ENCODE results near the gene SNX24. TPM values are rescaled to one million over a fixed set of nuclear protein-coding genes. Genes with fewer than 3 reads are reported as not detected.

SNX24 gene
- total and polyA plus RNA-seq, 10 of the 15 experiments (the other 5 are each of a cell fraction or from before 2014, with no cell fraction given), result 0.15 to 6.6 (median 4.1) TPM

GRCh38 chr5:123044926-123045617 lies 199.7 kb downstream of the SNX24 start:
- SMC1A ChIA-PET (ENCODE audit: uncharacterized antibody, unreplicated experiment), result interaction anchor here (0.6 to 1.3 kb wide), 2 partner anchors 17 to 254 kb away, joined by 3 read pairs; no protein-coding TSS in a partner anchor
- 54% methylated on average over 7 of the region's 7 CpGs for WGBS (ENCODE audit: insufficient coverage, insufficient replicate concordance, low lambda C conversion rate, missing lambda C conversion rate)
- CTCF ChIA-PET, result no interaction called here
- Histone ChIP-seq H3K79me2 (ENCODE audit: control insufficient read depth, insufficient read depth, low read length) (no peaks in the 10 kb centered on the region), H4K20me1 (ENCODE audit: control insufficient read depth, insufficient read depth) (no peaks in the 10 kb centered on the region), H3K4me1 (ENCODE audit: control insufficient read depth, insufficient read depth, low read length) (no peaks in the 10 kb centered on the region), H3K4me2 (ENCODE audit: control insufficient read depth, insufficient read depth) (no peak overlapping the region), H3K36me3 (ENCODE audit: control insufficient read depth in 2 of 2, insufficient read depth in 2 of 2, low read length in 1 of 2) (no peaks in the 10 kb centered on the region), H3K27me3 (replicated peaks in 1 of 2; ENCODE audit: control insufficient read depth in 2 of 2, insufficient read depth in 2 of 2, low read length in 1 of 2) (no peaks in the 10 kb centered on the region; a peak in 1 of 4 replicates), H3K9ac (ENCODE audit: control insufficient read depth, insufficient read depth, low read length) (no peak overlapping the region), H3K27ac (ENCODE audit: control insufficient read depth, insufficient read depth) (no peak overlapping the region), H3K4me3 (no peak overlapping the region), H3K9me3 (replicated peaks; ENCODE audit: control insufficient read depth, insufficient read depth, low read length) (no peaks in the 10 kb centered on the region), H2AFZ (ENCODE audit: control insufficient read depth, low read depth, low read length) (no peak overlapping the region)
- intact Hi-C loops (cut with micrococcal nuclease; ENCODE audit: unreplicated experiment) (no loop called here), in situ Hi-C loops (cut with MboI) (no loop called here)
- no TSS peak for BruUV-seq (replicated peaks)
- ATAC-seq (no peak), DNase-seq (ENCODE audit: low read depth, low spot score) (no peak), FAIRE-seq (no peak)
- RAD21 ChIA-PET (ENCODE audit: unreplicated experiment), result no interaction called here
- TF ChIP-seq CHD4 (IDR thresholded peaks at IDR 0.05), result no peak
- TF ChIP-seq, protein P1, sequence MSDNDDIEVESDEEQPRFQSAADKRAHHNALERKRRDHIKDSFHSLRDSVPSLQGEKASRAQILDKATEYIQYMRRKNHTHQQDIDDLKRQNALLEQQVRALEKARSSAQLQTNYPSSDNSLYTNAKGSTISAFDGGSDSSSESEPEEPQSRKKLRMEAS (IDR thresholded peaks at IDR 0.05; ENCODE audit: low read depth, low read length), result no peak
- no peak for TF ChIP-seq ZNF24 (IDR thresholded peaks at IDR 0.05)
- no peak for TF ChIP-seq RUNX3 (IDR thresholded peaks at IDR 0.05; ENCODE audit: low read length)
- TF ChIP-seq HDGF (IDR thresholded peaks at IDR 0.05), result no peak
- no peak for TF ChIP-seq PAX8 (IDR thresholded peaks at IDR 0.05)
- no peak for TF ChIP-seq POLR2AphosphoS5 (IDR thresholded peaks at IDR 0.05; ENCODE audit: low read length)
- no peak for TF ChIP-seq CHD2 (IDR thresholded peaks at IDR 0.05; ENCODE audit: borderline replicate concordance, low read depth, low read length)
- TF ChIP-seq TARDBP (IDR thresholded peaks at IDR 0.05; ENCODE audit: borderline replicate concordance), result no peak
- no peak for TF ChIP-seq FOXM1 (IDR thresholded peaks at IDR 0.05; ENCODE audit: low read depth, low read length)
- no peak for TF ChIP-seq MLLT1 (IDR thresholded peaks at IDR 0.05)
- TF ChIP-seq, protein P2, sequence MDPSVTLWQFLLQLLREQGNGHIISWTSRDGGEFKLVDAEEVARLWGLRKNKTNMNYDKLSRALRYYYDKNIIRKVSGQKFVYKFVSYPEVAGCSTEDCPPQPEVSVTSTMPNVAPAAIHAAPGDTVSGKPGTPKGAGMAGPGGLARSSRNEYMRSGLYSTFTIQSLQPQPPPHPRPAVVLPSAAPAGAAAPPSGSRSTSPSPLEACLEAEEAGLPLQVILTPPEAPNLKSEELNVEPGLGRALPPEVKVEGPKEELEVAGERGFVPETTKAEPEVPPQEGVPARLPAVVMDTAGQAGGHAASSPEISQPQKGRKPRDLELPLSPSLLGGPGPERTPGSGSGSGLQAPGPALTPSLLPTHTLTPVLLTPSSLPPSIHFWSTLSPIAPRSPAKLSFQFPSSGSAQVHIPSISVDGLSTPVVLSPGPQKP (IDR thresholded peaks at IDR 0.05; ENCODE audit: low read depth, low read length), result no peak
- TF ChIP-seq TCF12 (IDR thresholded peaks at IDR 0.05; ENCODE audit: low read depth, low read length), result no peak
- TF ChIP-seq PML (IDR thresholded peaks at IDR 0.05; ENCODE audit: low read length), result no peak
- POLR2A ChIA-PET, result no interaction called here
